Measurements from ENCODE around the gene PPP1R7.
A peak's percentile ranks its signal among the peaks of the same experiment; 100 is the strongest.
"Not testable (repeated sequence)": the region's sequence is repeated elsewhere in the genome, so short reads cannot be mapped to it uniquely, and the experiment has no call there.

Gene PPP1R7, protein sequence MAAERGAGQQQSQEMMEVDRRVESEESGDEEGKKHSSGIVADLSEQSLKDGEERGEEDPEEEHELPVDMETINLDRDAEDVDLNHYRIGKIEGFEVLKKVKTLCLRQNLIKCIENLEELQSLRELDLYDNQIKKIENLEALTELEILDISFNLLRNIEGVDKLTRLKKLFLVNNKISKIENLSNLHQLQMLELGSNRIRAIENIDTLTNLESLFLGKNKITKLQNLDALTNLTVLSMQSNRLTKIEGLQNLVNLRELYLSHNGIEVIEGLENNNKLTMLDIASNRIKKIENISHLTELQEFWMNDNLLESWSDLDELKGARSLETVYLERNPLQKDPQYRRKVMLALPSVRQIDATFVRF

DNA sequence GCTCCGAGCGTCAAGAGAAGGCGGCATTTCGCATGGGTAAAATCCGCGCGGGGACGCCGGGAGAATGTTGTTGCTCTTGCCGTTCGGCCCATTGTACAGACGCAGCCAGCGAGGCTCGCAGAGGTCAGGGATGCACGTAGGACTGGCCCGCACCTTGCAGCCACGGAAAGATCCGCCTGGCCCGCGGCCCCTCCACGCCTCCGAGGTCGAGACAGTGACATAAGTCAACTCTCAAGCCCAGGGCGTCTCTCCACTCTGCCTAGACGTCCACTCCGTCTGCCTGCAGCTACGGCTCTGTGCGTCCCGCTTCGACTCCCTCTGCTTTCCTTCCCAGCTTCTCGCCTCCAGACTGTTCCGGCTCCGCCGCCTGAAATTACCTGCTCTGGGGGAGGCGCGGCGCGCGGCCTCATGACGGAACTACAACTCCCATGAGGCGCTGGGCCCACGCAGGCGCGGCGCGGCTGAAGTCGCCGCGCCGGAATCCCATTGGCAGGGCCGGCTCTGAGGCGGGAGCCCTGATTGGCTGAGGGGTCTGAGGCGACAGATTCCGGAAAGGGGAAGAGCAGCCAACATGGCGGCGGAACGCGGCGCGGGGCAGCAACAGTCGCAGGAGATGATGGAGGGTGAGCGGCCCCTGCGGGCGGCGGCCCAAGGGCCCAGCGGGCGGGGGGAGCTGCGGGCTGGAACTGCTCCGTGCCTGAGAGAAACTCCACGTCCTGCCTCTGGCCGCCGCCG lies at the start of gene PPP1R7:
PPP1R7 (plus strand) TSS at position 543 of the 735 bp plus-strand sequence; CDS start at position 572, 29 bp downstream.
- DNase-seq (ENCODE audit: low spot score), result peak; percentile 99
- in situ Hi-C loops (cut with MboI; ENCODE audit: low sequenced_read_pairs, unreplicated experiment), result no loop called here
- TF ChIP-seq, protein P1, sequence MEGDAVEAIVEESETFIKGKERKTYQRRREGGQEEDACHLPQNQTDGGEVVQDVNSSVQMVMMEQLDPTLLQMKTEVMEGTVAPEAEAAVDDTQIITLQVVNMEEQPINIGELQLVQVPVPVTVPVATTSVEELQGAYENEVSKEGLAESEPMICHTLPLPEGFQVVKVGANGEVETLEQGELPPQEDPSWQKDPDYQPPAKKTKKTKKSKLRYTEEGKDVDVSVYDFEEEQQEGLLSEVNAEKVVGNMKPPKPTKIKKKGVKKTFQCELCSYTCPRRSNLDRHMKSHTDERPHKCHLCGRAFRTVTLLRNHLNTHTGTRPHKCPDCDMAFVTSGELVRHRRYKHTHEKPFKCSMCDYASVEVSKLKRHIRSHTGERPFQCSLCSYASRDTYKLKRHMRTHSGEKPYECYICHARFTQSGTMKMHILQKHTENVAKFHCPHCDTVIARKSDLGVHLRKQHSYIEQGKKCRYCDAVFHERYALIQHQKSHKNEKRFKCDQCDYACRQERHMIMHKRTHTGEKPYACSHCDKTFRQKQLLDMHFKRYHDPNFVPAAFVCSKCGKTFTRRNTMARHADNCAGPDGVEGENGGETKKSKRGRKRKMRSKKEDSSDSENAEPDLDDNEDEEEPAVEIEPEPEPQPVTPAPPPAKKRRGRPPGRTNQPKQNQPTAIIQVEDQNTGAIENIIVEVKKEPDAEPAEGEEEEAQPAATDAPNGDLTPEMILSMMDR (IDR thresholded peaks at IDR 0.05; ENCODE audit: borderline replicate concordance, control extremely low read depth, extremely low read depth, insufficient read depth, missing control alignments), result peak; percentile 68

DNA sequence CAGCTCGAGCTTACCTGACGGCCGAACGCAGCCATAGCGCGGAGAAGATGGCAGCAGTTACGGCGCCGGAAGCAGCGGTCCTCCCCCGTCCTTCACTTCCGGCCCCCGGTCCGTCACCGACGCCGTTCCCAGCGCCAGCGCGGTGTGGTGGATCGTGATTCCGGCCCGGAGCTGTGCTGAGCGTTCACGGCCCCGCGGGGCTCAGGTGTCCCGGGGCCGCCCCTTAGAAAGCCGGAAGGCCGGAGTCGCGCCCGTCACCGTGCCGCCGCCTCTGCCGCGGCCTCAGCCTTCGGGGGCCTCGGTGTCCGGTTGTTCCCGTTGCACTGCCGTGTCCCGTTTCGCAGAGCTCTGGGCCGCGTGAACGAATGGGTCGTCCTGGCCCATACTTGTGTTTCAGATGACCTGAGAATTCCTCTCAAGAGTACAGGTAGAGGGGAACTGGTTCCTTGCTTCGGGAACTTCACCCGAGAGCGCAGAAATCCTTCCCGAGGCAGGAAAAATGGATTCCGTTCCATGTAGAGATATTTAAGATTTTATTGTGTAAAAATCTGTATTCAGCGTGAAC lies 47.9 kb upstream of the PPP1R7 start, which contains the start of gene MTERF4:
MTERF4 (minus strand) TSS at position 49 of the 565 bp plus-strand sequence; CDS start at position 35, 14 bp downstream.
- in situ Hi-C loops (cut with MboI; ENCODE audit: low sequenced_read_pairs, unreplicated experiment), result no loop called here
- TF ChIP-seq, protein P1 (IDR thresholded peaks at IDR 0.05; ENCODE audit: borderline replicate concordance, control extremely low read depth, extremely low read depth, insufficient read depth, missing control alignments), result no peak
- peak; percentile 93 for DNase-seq (ENCODE audit: low spot score)

DNA sequence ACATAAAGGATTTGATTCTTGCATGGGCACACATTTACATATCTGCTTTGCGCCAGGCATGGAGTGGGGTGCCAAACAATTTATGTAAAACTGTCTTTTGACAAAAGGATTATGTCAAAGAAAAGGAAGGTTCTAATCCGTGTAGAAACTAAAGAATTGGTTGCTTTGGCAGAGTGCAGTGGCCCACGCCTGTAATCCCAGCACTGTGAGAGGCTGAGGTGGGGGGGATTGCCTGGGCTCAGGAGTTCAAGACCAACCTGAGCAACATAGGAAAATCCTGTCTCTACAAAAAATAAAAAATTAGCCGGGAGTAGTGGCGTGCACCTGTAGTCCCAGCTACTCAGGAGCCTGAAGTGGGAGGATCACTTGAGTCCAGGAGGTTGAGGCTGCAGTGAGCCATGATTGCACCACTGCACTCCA lies 47.1 kb upstream of the PPP1R7 start:
- TF ChIP-seq, protein P1 (IDR thresholded peaks at IDR 0.05; ENCODE audit: borderline replicate concordance, control extremely low read depth, extremely low read depth, insufficient read depth, missing control alignments), result no peak
- DNase-seq (ENCODE audit: low spot score), result no peak
- in situ Hi-C loops (cut with MboI; ENCODE audit: low sequenced_read_pairs, unreplicated experiment), result no loop called here

DNA sequence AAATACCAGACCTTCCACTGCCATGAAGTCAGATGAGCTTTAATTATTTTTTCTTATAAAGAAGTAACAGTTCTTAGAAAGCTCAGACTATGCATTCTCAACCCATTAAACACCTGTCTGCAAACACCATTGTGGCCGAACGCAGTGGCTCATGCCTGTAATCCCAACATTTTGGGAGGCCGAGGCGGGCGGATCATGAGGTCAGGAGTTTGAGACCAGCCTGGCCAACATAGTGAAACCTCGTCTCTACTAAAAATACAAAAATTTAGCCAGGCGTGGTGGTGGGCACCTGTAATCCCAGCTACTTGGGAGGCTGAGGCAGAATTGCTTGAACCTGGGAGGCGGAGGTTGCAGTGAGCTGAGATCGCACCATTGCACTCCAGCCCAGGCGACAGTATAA lies 45.7 kb upstream of the PPP1R7 start:
- DNase-seq (ENCODE audit: low spot score); in situ Hi-C loops (cut with MboI; ENCODE audit: low sequenced_read_pairs, unreplicated experiment): not testable (repeated sequence)

DNA sequence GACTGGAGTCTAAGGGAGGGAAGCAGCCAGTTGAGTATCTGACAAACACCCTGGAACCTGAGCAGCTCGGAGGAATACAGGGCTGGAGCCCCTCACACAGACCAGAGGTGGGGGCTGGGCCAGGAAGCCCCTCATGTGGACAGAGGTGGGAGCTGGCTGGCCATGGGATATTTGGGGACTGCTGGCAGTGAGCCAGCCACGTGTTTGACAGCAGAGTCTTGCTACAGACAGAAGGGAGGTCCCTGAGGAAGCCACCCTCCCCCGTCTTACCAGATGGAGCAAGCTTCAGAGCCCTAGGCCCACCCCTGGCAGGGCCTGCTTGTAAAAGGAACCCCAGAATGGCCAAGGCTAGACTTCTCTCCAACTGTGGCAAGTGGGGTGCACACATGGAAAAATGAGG lies 44.6 kb upstream of the PPP1R7 start:
- in situ Hi-C loops (cut with MboI; ENCODE audit: low sequenced_read_pairs, unreplicated experiment), result no loop called here
- DNase-seq (ENCODE audit: low spot score), result no peak
- TF ChIP-seq, protein P1 (IDR thresholded peaks at IDR 0.05; ENCODE audit: borderline replicate concordance, control extremely low read depth, extremely low read depth, insufficient read depth, missing control alignments), result no peak

DNA sequence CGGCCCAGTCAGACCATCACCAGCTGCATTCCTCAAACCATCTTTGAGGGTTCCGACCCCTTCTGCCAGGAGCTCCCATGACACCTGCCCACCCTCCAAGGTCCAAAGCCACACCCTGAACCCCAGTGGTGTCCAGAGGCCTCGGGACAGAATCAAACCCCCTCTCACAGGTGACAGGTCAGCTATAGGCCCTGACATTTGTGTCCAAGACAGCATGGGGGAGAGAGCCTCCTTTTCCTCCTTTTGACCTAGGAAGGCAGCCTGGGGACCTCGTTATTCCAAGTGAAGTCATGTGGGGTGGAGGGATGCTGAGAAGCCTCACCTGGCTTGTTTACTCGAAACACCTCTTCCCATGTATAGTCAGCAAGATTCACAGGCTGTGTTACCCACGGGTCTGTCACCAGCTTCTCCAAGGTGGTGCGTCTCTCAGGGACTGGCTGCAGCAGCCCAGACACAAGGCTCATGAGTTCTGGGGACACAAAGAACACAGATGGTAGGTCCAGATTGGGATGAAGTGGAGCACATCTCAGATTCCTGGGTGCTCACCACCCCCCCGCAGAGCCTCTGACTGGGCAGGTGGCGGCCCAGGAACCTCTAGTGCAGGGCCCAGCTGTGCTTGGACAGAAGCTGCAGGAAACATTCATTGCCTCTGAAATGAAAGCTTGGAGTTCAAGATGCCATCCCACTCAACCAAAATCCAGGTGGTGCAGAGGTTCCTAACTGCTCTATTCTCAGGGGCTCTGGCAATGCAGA lies 43.1 kb upstream of the PPP1R7 start:
- TF ChIP-seq, protein P1 (IDR thresholded peaks at IDR 0.05; ENCODE audit: borderline replicate concordance, control extremely low read depth, extremely low read depth, insufficient read depth, missing control alignments), result no peak
- in situ Hi-C loops (cut with MboI; ENCODE audit: low sequenced_read_pairs, unreplicated experiment), result no loop called here
- no peak for DNase-seq (ENCODE audit: low spot score)

Data from GM13976 (cell line).